Smooth muscle cell (in vitro differentiated cells): ENCODE measurements around the gene GAL3ST2. TPM values are rescaled to one million over a fixed set of nuclear protein-coding genes. Genes with fewer than 3 reads are reported as not detected.
A peak's percentile ranks its signal among the peaks of the same experiment; 100 is the strongest.

Experiments
- DNase-seq: peaks from one replicate; lab custom pipeline; 2025; ENCODE audit not compliant: unreplicated experiment; lab: John Stamatoyannopoulos, UW
- H2AFZ ChIP-seq: fragments of 200-600 bp; sonication (generic); 2 replicates; pipeline ENCODE4 v1.6.0; 2016; ENCODE audit warnings: antibody characterized with exemption, low read depth, mild to moderate bottlenecking
- H3F3A ChIP-seq: fragments of 200-600 bp; sonication (generic); 2 replicates; pipeline ENCODE4 v1.6.0; 2017; ENCODE audit warnings: antibody characterized with exemption, low read depth
- H3K27ac ChIP-seq: fragments of 200-600 bp; sonication (generic); 2 replicates; pipeline ENCODE4 v1.5.1; 2016; ENCODE audit warnings: low read depth, mild to moderate bottlenecking
- H3K27me3 ChIP-seq: fragments of 200-600 bp; sonication (generic); 2 replicates; pipeline ENCODE4 v1.6.1; 2016; ENCODE audit warnings: low read depth, mild to moderate bottlenecking
- H3K36me3 ChIP-seq: fragments of 200-600 bp; sonication (generic); 2 replicates; pipeline ENCODE4 v1.5.1; 2016; ENCODE audit warnings: low read depth
- H3K4me1 ChIP-seq: fragments of 200-600 bp; sonication (generic); 2 replicates; pipeline ENCODE4 v1.5.1; 2016; ENCODE audit warnings: low read depth
- H3K4me2 ChIP-seq: fragments of 200-600 bp; sonication (generic); 2 replicates; pipeline ENCODE4 v1.6.0; 2016; ENCODE audit warnings: mild to moderate bottlenecking
- H3K4me3 ChIP-seq: fragments of 200-600 bp; sonication (generic); 2 replicates; pipeline ENCODE4 v1.5.1; 2016; ENCODE audit warnings: mild to moderate bottlenecking
- H3K79me2 ChIP-seq: fragments of 200-600 bp; sonication (generic); 2 replicates; pipeline ENCODE4 v1.6.0; 2016; ENCODE audit warnings: low read depth, mild to moderate bottlenecking
- H3K9ac ChIP-seq: fragments of 200-600 bp; sonication (generic); 2 replicates; pipeline ENCODE4 v1.6.0; 2016; ENCODE audit warnings: low read depth
- H3K9me3 ChIP-seq: fragments of 200-600 bp; sonication (generic); replicated peaks from 2 replicates; pipeline ENCODE4 v1.5.1; 2016; ENCODE audit warnings: low read depth
- H4K20me1 ChIP-seq: fragments of 200-600 bp; sonication (generic); 2 replicates; pipeline ENCODE4 v1.6.0; 2016; ENCODE audit warnings: low read depth
- WGBS: methylation state at CpG from one replicate; pipeline ENCODE4 v1.1.7; 2016; ENCODE audit warnings: low lambda C conversion rate; 5-methylcytosine and 5-hydroxymethylcytosine counted together
- polyA plus RNA-seq: library from polyadenylated mRNA; unstranded; fragments of >200 nt; fragmentation: Nextera tagmentation; extraction: Ambion mirVana; gene quantifications from 2 replicates; pipeline ENCODE4 v1.2.1, GENCODE V29; 2016
- total RNA-seq: library from RNA; depleted of rRNA; stranded (reverse); fragments of >200 nt; gene quantifications from 2 replicates; pipeline ENCODE4 v1.2.3, GENCODE V29; 2014
- TF ChIP-seq, protein P1 (sequence below): fragments of 200-600 bp; sonication (generic); IDR thresholded peaks from 2 replicates; pipeline ENCODE4 v1.5.1; 2017; ENCODE audit warnings: borderline replicate concordance, mild to moderate bottlenecking, antibody characterized with exemption; ENCODE audit not compliant: insufficient read depth, poor library complexity, severe bottlenecking

The GAL3ST2 gene
- total and polyA plus RNA-seq, 2 experiments from 2014 or later: 0.34 TPM; not detected in 1

DNA sequence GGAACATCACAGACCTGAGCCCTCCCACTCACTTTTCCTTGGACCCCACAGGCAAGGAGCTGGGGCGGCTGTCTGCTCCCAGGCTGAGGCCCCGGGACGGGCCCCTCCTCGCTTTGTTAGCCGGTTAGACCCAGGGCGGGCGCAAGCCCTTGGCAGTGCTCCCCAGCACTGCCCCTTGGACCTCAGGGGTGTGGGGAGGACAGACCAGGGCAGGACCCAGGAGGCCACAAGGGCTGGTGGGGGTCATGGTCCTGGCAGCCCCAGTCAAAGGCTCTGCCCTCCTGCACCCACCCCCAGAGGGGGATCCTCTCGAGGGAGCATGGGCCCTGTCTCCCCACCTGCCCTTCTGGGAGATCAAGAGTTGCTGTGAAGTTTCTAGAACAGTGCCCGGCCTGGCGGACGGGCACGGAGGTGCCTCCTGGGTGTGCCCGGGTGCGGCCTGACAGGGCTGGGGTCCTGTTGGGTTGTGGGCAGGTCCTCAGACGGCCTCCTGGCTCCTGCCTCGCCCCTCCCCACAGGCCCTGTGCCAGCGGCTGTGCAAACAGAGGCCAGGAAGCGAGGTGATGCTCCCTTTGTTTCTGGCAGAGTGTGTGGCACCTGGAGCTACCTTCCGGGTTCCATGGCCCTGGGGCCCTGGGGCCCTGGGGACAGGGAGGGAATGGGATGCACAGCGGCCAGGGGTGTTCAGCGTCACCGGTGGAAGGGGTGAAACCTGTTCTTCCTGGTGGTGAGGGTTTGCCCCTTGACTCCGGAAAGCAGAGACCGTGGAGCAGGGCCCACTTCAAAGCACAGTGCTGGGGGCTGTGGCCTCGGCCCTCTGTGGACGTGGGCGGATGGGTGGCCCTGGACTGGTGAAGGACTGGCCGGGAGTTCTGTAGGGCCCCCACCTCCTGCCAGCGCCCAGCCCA lies 2.9 kb upstream of the GAL3ST2 start:
- Histone ChIP-seq H3K9ac (no peak overlapping the region), H3K27ac (no peak overlapping the region), H2AFZ (no peak overlapping the region)

DNA sequence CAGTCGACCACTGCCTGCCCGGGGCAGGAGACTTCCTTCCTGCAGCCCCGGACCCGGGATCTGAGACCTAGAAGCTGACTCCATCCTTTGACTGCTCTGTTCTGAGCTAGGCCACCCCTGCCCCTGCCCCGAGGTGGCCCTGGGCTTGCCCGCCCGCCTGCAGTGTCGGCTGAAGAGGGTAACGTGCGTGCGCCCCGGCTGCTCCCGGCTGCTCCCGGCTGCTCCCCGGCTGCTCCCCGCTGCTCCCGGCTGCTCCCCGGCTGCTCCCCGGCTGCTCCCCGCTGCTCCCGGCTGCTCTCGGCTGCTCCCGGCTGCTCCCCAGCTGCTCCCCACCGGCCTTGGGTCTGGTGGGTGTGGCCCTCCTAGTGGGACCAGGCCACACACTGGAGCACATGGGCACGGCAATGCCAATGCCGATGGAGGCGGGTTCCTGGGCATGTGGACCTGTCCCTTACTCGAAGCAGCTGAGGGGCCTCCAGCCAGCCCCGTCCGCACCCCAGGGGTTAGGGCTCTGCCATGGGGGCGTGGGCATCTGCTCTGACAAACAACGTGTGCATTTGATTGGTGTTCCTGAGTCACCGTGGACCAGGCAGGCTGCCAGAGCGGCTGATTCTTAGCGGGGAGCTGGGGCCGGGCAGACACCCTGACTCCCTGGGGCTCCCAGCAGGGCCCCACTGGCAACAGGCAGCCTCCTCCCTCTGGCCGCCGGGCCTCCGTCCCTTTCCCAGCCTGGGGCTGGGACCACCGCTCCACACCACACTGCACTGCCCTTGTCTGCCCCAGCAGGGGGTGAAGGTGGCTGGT lies 2.0 kb upstream of the GAL3ST2 start:
- no peaks in the 10 kb centered on the region for H3F3A ChIP-seq
- H4K20me1 ChIP-seq: no peaks in the 10 kb centered on the region
- DNase-seq: no peak
- H3K4me3 ChIP-seq: no peak overlapping the region
- WGBS: 82% methylated on average over 32 of the region's 40 CpGs
- H3K9me3 ChIP-seq: no peaks in the 10 kb centered on the region
- no peaks in the 10 kb centered on the region for H3K27me3 ChIP-seq
- no peaks in the 10 kb centered on the region for H3K79me2 ChIP-seq
- H3K36me3 ChIP-seq: no peaks in the 10 kb centered on the region
- H3K4me1 ChIP-seq: peaks cover 25% of the 10 kb centered on the region
- no peak overlapping the region for H3K9ac ChIP-seq
- peak overlapping the region; percentile 40 for H3K4me2 ChIP-seq
- no peak overlapping the region for H2AFZ ChIP-seq
- no peak overlapping the region for H3K27ac ChIP-seq
- TF ChIP-seq, protein P1, sequence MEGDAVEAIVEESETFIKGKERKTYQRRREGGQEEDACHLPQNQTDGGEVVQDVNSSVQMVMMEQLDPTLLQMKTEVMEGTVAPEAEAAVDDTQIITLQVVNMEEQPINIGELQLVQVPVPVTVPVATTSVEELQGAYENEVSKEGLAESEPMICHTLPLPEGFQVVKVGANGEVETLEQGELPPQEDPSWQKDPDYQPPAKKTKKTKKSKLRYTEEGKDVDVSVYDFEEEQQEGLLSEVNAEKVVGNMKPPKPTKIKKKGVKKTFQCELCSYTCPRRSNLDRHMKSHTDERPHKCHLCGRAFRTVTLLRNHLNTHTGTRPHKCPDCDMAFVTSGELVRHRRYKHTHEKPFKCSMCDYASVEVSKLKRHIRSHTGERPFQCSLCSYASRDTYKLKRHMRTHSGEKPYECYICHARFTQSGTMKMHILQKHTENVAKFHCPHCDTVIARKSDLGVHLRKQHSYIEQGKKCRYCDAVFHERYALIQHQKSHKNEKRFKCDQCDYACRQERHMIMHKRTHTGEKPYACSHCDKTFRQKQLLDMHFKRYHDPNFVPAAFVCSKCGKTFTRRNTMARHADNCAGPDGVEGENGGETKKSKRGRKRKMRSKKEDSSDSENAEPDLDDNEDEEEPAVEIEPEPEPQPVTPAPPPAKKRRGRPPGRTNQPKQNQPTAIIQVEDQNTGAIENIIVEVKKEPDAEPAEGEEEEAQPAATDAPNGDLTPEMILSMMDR: no peak

More for the DNA sequence above, 2.9 kb upstream of the GAL3ST2 start:
- Histone ChIP-seq H3K9me3 (no peaks in the 10 kb centered on the region), H3F3A (no peaks in the 10 kb centered on the region), H3K27me3 (no peaks in the 10 kb centered on the region), H3K4me3 (no peak overlapping the region), H3K36me3 (no peaks in the 10 kb centered on the region), H4K20me1 (no peaks in the 10 kb centered on the region), H3K79me2 (no peaks in the 10 kb centered on the region), H3K4me2 (no peak overlapping the region), H3K4me1 (peaks cover 25% of the 10 kb centered on the region)
- DNase-seq: no peak
- WGBS: 89% methylated on average over 28 of the region's 29 CpGs
- TF ChIP-seq, protein P1: no peak

DNA sequence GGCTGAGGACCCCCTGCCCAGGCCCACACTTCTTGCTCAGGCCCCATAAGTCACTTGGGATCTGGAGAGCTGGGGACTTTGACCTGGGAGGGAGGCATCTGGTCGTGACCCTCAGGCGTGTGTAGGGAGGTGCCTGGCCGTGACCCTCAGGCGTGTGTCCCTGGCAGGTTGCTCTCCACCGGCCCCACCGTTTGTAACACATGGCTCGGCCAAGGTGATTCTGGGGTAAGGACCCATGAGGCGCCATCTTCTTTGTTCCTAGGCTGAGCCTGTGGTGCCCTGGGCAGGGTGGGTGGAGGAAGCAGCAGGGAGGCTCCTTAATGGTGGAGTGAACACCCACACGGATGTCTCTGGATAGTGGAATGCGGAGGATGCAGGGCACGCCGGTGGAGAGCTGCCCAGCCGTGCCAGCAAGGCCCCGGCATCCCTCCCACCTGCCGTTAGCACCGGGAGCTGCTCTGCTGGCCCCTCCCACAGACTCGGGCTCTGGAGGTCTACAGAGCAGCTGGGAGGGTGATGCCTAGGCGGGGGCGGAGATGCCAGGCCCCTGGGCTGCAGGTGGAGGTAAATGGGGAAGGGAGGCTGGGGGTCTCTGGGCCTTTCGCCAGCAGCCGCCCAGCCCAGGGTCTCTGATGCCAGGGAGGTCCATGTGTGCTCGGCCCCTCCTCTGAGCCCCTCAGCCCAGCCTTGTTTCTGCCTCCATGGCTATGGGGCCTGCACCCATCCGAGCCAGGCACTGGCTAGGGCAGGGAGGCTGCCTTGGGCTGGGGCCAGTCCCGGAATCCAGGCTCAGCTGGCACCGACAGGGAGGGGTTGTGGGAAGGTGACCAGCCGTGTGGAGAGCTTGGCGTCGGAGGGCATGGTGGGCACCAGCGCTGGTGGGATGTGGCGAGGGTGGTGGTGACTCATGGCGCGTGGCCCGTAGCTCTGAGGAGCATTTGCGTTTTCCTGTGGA lies 1.1 kb upstream of the GAL3ST2 start:
- Histone ChIP-seq H3K79me2 (no peaks in the 10 kb centered on the region), H2AFZ (no peak overlapping the region), H3F3A (no peaks in the 10 kb centered on the region), H3K4me1 (peaks cover 21% of the 10 kb centered on the region), H4K20me1 (no peaks in the 10 kb centered on the region), H3K36me3 (no peaks in the 10 kb centered on the region), H3K27ac (no peak overlapping the region), H3K9me3 (no peaks in the 10 kb centered on the region), H3K9ac (no peak overlapping the region), H3K4me2 (peak overlapping the region; percentile 40), H3K4me3 (no peak overlapping the region), H3K27me3 (no peaks in the 10 kb centered on the region)
- 87% methylated on average over 34 of the region's 34 CpGs for WGBS
- no peak for DNase-seq
- TF ChIP-seq, protein P1: no peak
